ENCODE measurements around the gene TMEM126A. TPM values are rescaled to one million over a fixed set of nuclear protein-coding genes. Genes with fewer than 3 reads are reported as not detected.
"Not testable (repeated sequence)": the region's sequence is repeated elsewhere in the genome, so short reads cannot be mapped to it uniquely, and the experiment has no call there.

Gene TMEM126A
- total and polyA plus RNA-seq, 2 of the 13 experiments (the other 11 are each of a cell fraction or from before 2014, with no cell fraction given), result 59.5 to 66.9 TPM

DNA sequence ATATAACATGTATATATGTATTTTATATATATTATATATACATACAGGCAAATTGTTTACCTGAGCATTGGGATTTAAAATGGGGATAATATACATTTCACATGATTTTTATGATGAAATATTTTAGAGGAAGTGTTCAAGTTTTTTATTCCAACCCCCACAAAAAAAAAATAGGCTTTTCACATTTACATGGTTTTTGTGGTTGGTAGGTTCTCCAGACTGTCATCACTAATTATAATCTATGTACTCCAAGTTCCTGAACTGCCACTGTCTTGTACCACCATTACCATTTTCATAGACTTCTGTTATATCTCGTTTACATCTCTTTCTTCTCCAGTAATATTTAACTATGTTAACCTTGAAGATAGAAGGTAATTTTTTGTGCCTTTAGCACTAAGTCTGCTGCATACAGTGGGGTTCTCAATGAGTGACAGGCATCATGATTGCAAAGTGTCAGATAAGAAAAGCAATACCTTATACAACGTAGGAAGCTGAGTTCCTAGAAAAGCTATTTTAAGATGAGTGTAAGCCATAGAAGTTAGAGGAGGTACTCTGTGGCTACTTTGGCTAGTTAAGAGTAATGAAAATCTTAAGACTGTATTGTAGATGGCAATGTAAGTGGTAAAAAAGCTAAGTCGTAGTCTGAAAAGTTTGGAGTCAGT lies 5.2 kb downstream of the TMEM126A start:
- peaks cover 0 to 17% of the 10 kb centered on the region in 2 experiments; a peak in 2 of 5 replicates for H3K36me3 ChIP-seq (replicated peaks in 1 of 2; ENCODE audit: control insufficient read depth in 1 of 2, insufficient read depth in 2 of 2, low read length in 2 of 2)
- no peak overlapping the region for H3K4me2 ChIP-seq (ENCODE audit: low read depth, low read length)
- H3K79me2 ChIP-seq (ENCODE audit: insufficient read depth, low read length), result peaks cover 22% of the 10 kb centered on the region
- no peak overlapping the region for H3K9ac ChIP-seq (ENCODE audit: insufficient read depth, low read depth, low read length)
- no TSS peak for BruUV-seq (replicated peaks)
- H3K4me3 ChIP-seq (replicated peaks in 1 of 3; ENCODE audit: insufficient read depth in 1 of 3, low read depth in 2 of 3, low read length in 3 of 3), result no peak overlapping the region
- no peak overlapping the region for H2AFZ ChIP-seq (ENCODE audit: low read length)
- ATAC-seq, result no peak
- peaks cover 21% of the 10 kb centered on the region for H3K4me1 ChIP-seq (ENCODE audit: insufficient read depth, low read length)
- no peak for FAIRE-seq
- no peaks in the 10 kb centered on the region for H4K20me1 ChIP-seq (ENCODE audit: insufficient read depth, low read length)
- in situ Hi-C loops (cut with HindIII; ENCODE audit: extremely low pct_ligation_motif_present, low pct_unique_long_range_greater_than_20kb) (no loop called here), intact Hi-C loops (cut with micrococcal nuclease; ENCODE audit: unreplicated experiment) (no loop called here)
- no peaks in the 10 kb centered on the region for H3K9me3 ChIP-seq (ENCODE audit: low read length)
- TF ChIP-seq ZNF75D (CRISPR knock-in tag; IDR thresholded peaks at IDR 0.05; ENCODE audit: borderline replicate concordance) (no peak), AGO2 (optimal IDR thresholded peaks at IDR 0.05; ENCODE audit: low read depth, low read length) (no peak)
- TF ChIP-seq, protein P1, sequence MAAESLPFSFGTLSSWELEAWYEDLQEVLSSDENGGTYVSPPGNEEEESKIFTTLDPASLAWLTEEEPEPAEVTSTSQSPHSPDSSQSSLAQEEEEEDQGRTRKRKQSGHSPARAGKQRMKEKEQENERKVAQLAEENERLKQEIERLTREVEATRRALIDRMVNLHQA (CRISPR knock-in tag; IDR thresholded peaks at IDR 0.05), result no peak
- H3K27me3 ChIP-seq (ENCODE audit: control insufficient read depth in 1 of 2, insufficient read depth in 2 of 2, low read length in 2 of 2), result no peaks in the 10 kb centered on the region; a peak in 1 of 5 replicates
- no peak for DNase-seq (ENCODE audit: low spot score)
- POLR2A ChIA-PET, result interaction anchor here (1.5 kb wide), 2 partner anchors 10 to 25 kb away, joined by 5 to 7 read pairs; partner anchors contain the start of genes DLG2 and TMEM126B
- WGBS (ENCODE audit: low lambda C conversion rate), result 75% methylated on average over 3 of the region's 3 CpGs
- H3K27ac ChIP-seq (ENCODE audit: extremely low read length, insufficient read depth, low read length), result no peak overlapping the region
- CTCF ChIA-PET (ENCODE audit: low intra/inter-chr PET ratio, low total read pairs), result no interaction called here

DNA sequence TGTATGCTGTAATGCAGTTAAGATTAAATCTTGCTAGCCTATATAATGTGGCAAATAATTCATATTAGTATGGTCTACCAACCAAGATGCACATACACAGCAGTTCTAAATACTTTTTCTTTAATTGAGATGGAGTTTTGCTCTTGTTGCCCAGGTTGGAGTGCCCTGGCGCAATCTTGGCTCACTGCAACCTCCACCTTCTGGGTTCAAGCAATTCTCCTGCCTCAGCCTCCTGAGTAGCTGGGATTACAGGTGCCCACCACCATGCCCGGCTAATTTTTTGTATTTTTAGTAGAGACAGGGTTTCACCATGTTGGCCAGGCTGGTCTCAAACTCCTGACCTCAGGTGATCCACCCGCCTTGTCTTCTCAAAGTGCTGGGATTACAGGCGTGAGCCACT lies 6.6 kb downstream of the TMEM126A start:
- H3K4me2 ChIP-seq (ENCODE audit: low read depth, low read length); CTCF ChIA-PET (ENCODE audit: low intra/inter-chr PET ratio, low total read pairs): not testable (repeated sequence)

More for the DNA sequence above, 6.6 kb downstream of the TMEM126A start:
- DNase-seq (ENCODE audit: low spot score); H4K20me1 ChIP-seq (ENCODE audit: insufficient read depth, low read length); BruUV-seq (replicated peaks); H2AFZ ChIP-seq (ENCODE audit: low read length); in situ Hi-C loops (cut with HindIII; ENCODE audit: extremely low pct_ligation_motif_present, low pct_unique_long_range_greater_than_20kb); H3K27ac ChIP-seq (ENCODE audit: extremely low read length, insufficient read depth, low read length); H3K9me3 ChIP-seq (ENCODE audit: low read length); H3K4me3 ChIP-seq (replicated peaks in 1 of 3; ENCODE audit: insufficient read depth in 1 of 3, low read depth in 2 of 3, low read length in 3 of 3); intact Hi-C loops (cut with micrococcal nuclease; ENCODE audit: unreplicated experiment); H3K27me3 ChIP-seq (ENCODE audit: control insufficient read depth in 1 of 2, insufficient read depth in 2 of 2, low read length in 2 of 2); H3K9ac ChIP-seq (ENCODE audit: insufficient read depth, low read depth, low read length); ATAC-seq; FAIRE-seq: not testable (repeated sequence)
- POLR2A ChIA-PET, result interaction anchor here (1.0 to 1.5 kb wide), 2 partner anchors 9 to 11 kb away, joined by 4 to 7 read pairs; partner anchors contain the start of gene CREBZF
- Histone ChIP-seq H3K4me1 (ENCODE audit: insufficient read depth, low read length) (peaks cover 21% of the 10 kb centered on the region), H3K36me3 (replicated peaks in 1 of 2; ENCODE audit: control insufficient read depth in 1 of 2, insufficient read depth in 2 of 2, low read length in 2 of 2) (peaks cover 0 to 20% of the 10 kb centered on the region in 2 experiments; a peak in 2 of 5 replicates), H3K79me2 (ENCODE audit: insufficient read depth, low read length) (peaks cover 21% of the 10 kb centered on the region)
- WGBS (ENCODE audit: low lambda C conversion rate), result 96% methylated on average over 4 of the region's 4 CpGs

Data from HepG2 (cell line).